ENCODE measurements around the gene EEF1G. TPM values are rescaled to one million over a fixed set of nuclear protein-coding genes. Genes with fewer than 3 reads are reported as not detected.

Gene EEF1G
- total RNA-seq, 1 experiment from 2014 or later = 1,119 TPM

DNA sequence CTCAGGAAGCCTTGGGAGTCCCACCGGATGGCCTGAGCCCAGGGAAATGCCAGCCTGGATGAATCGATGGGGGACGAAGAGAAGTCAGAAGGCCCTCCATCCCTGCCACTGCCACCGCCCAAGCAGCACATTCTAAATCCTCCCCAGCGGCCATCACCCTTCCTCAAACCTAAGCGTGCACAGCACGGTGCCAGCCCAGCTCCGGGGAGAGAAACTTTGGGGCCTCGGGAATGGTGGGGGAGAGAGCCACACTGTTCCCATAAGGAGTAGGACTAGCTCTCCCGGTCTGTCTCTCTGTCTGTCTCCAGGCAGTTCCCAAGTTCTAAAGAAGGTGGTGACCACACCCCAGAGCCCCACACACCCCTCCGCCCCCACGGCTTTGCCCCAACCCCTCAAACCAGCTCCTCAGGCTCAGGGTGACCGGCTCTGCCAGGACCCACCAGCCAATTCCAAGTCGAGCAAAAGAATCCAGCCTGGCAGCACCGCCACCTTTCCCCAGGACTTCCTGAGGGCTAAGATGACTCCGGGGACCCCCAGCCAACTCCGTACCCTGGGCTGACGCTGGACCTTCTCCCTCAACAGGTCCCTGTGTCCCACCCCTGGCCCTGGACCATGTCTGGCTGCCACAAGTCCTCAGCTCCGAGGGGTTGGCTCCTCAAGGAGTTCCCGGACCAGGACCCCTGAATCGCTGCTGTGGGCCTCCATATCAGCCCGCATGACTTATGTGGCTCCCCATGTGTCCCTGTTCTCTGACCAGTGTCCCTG, 29.8 kb downstream of the EEF1G start:
- Histone ChIP-seq H3K27ac (ENCODE audit: low read length) (peak overlapping the region; percentile 96), H3K27me3 (ENCODE audit: control insufficient read depth, insufficient read depth, low read length) (no peaks in the 10 kb centered on the region), H3K9me3 (ENCODE audit: control insufficient read depth, insufficient read depth, low read depth, low read length) (no peaks in the 10 kb centered on the region), H3K4me1 (ENCODE audit: control insufficient read depth, insufficient read depth, low read length) (peaks cover 45% of the 10 kb centered on the region), H3K36me3 (ENCODE audit: control insufficient read depth, insufficient read depth, low read length) (peaks cover 6% of the 10 kb centered on the region; the same call in 1 of the 2 replicates), H3K4me3 (ENCODE audit: low read depth in 2 of 2, low read length in 2 of 2) (peak overlapping the region; percentile 80 to 98)
- no peak for ATAC-seq
- DNase-seq (ENCODE audit: low read depth, low spot score) = no peak
- BruUV-seq (replicated peaks) = no TSS peak
- intact Hi-C loops (cut with micrococcal nuclease; ENCODE audit: unreplicated experiment) = loop anchor here (5.0 to 10.0 kb wide), 3 partner anchors 37 to 149 kb away; no protein-coding TSS in a partner anchor
- ChIA-PET CTCF (interaction anchor here (0.6 to 2.9 kb wide), 11 partner anchors 9 to 1029 kb away, joined by 3 to 29 read pairs (median 6); no protein-coding TSS in a partner anchor), POLR2A (interaction anchor here (0.5 to 2.0 kb wide), 8 partner anchors 9 to 121 kb away, joined by 3 to 14 read pairs (median 8); partner anchors contain the start of genes C11orf98, CSKMT and TUT1)
- TF ChIP-seq, protein P1, sequence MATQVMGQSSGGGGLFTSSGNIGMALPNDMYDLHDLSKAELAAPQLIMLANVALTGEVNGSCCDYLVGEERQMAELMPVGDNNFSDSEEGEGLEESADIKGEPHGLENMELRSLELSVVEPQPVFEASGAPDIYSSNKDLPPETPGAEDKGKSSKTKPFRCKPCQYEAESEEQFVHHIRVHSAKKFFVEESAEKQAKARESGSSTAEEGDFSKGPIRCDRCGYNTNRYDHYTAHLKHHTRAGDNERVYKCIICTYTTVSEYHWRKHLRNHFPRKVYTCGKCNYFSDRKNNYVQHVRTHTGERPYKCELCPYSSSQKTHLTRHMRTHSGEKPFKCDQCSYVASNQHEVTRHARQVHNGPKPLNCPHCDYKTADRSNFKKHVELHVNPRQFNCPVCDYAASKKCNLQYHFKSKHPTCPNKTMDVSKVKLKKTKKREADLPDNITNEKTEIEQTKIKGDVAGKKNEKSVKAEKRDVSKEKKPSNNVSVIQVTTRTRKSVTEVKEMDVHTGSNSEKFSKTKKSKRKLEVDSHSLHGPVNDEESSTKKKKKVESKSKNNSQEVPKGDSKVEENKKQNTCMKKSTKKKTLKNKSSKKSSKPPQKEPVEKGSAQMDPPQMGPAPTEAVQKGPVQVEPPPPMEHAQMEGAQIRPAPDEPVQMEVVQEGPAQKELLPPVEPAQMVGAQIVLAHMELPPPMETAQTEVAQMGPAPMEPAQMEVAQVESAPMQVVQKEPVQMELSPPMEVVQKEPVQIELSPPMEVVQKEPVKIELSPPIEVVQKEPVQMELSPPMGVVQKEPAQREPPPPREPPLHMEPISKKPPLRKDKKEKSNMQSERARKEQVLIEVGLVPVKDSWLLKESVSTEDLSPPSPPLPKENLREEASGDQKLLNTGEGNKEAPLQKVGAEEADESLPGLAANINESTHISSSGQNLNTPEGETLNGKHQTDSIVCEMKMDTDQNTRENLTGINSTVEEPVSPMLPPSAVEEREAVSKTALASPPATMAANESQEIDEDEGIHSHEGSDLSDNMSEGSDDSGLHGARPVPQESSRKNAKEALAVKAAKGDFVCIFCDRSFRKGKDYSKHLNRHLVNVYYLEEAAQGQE (IDR thresholded peaks at IDR 0.05; ENCODE audit: insufficient read depth in 1 of 2, low read depth in 2 of 2, low read length in 1 of 2) = no peak
- TF ChIP-seq SIN3A (IDR thresholded peaks at IDR 0.05; ENCODE audit: borderline replicate concordance, insufficient read depth, low read depth, low read length) = 0 out of 2 replicates have a peak, but pooled peaks have one; percentile 51
- in situ Hi-C loops (cut with HindIII; ENCODE audit: low pct_unique_long_range_greater_than_20kb, low sequenced_read_pairs) = no loop called here

DNA sequence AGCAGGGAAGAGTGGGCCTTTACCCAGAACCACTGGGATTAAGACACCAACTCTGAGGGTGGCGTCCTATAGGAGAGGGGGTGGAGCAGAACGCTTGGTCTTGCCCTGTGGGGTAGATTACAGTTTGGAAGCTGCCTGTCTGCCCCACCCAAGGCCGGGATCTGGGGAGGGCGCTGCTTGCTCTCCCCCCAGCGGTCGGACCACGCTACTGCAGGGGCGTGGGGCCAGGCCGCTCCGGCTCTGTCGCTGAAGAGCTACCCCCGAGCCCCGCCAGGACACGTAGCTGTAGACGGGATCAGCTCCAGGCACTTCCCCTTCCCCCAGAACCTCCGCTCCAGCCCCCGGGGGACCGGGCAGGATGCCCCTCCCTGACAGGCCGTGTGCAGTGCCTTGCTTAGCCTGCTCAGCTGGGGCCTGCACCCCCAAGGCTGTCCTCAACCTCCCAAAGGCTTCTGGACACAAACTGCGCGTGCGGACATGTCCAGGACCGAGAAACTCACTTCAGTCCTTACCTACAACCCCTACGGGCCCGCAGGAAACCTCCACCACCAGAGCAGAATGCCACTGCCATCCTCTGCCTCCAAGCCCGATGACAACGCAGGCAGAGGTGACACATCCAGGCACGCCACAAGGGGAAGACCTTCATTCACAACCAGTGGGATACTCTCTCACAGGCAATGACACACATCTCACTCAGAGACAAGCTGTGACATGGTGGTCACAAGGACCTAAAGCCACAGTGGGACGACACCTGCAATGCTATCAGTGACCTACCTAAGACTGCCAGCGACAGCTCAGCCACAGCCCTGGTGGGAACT, 30.7 kb downstream of the EEF1G start:
- Histone ChIP-seq H3K9me3 (ENCODE audit: control insufficient read depth, insufficient read depth, low read depth, low read length) (no peaks in the 10 kb centered on the region), H3K27me3 (ENCODE audit: control insufficient read depth, insufficient read depth, low read length) (no peaks in the 10 kb centered on the region), H3K27ac (ENCODE audit: low read length) (peak overlapping the region; percentile 96), H3K36me3 (ENCODE audit: control insufficient read depth, insufficient read depth, low read length) (peaks cover 6% of the 10 kb centered on the region; the same call in 1 of the 2 replicates), H3K4me3 (ENCODE audit: low read depth in 2 of 2, low read length in 2 of 2) (peak overlapping the region; percentile 80 to 98), H3K4me1 (ENCODE audit: control insufficient read depth, insufficient read depth, low read length) (peaks cover 45% of the 10 kb centered on the region)
- POLR2A ChIA-PET = interaction anchor here (0.5 to 2.0 kb wide), 10 partner anchors 10 to 161 kb away, joined by 3 to 12 read pairs (median 6); no protein-coding TSS in a partner anchor
- intact Hi-C loops (cut with micrococcal nuclease; ENCODE audit: unreplicated experiment) (loop anchor here (5.0 to 10.0 kb wide), 3 partner anchors 36 to 148 kb away; no protein-coding TSS in a partner anchor), in situ Hi-C loops (cut with HindIII; ENCODE audit: low pct_unique_long_range_greater_than_20kb, low sequenced_read_pairs) (no loop called here)
- DNase-seq (ENCODE audit: low read depth, low spot score) (no peak), ATAC-seq (peak; percentile 43)
- no TSS peak for BruUV-seq (replicated peaks)
- TF ChIP-seq TCF7L2 (IDR thresholded peaks at IDR 0.05; ENCODE audit: low read depth, low read length) (no peak), SIN3A (IDR thresholded peaks at IDR 0.05; ENCODE audit: borderline replicate concordance, insufficient read depth, low read depth, low read length) (peak; percentile 67), POLR2AphosphoS5 (IDR thresholded peaks at IDR 0.05; ENCODE audit: low read depth, low read length) (0 out of 2 replicates have a peak, but pooled peaks have one; percentile 23)
- TF ChIP-seq, protein P1 (IDR thresholded peaks at IDR 0.05; ENCODE audit: insufficient read depth in 1 of 2, low read depth in 2 of 2, low read length in 1 of 2) = no peak
- TF ChIP-seq, protein P2, sequence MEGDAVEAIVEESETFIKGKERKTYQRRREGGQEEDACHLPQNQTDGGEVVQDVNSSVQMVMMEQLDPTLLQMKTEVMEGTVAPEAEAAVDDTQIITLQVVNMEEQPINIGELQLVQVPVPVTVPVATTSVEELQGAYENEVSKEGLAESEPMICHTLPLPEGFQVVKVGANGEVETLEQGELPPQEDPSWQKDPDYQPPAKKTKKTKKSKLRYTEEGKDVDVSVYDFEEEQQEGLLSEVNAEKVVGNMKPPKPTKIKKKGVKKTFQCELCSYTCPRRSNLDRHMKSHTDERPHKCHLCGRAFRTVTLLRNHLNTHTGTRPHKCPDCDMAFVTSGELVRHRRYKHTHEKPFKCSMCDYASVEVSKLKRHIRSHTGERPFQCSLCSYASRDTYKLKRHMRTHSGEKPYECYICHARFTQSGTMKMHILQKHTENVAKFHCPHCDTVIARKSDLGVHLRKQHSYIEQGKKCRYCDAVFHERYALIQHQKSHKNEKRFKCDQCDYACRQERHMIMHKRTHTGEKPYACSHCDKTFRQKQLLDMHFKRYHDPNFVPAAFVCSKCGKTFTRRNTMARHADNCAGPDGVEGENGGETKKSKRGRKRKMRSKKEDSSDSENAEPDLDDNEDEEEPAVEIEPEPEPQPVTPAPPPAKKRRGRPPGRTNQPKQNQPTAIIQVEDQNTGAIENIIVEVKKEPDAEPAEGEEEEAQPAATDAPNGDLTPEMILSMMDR (IDR thresholded peaks at IDR 0.05) = peak; percentile 98
- CTCF ChIA-PET = interaction anchor here (0.6 to 2.9 kb wide), 21 partner anchors 9 to 149 kb away, joined by 3 to 29 read pairs (median 5); partner anchors contain the start of gene TUT1
